Natural killer cell (primary cell): Measurements from ENCODE around the gene LIPT2. TPM values are rescaled to one million over a fixed set of nuclear protein-coding genes. Genes with fewer than 3 reads are reported as not detected.

ENCODE experiments used
- ATAC-seq, 3 donors: fragments of 150-1000 bp in 2 of 3; fragments of 200-7000 bp in 1 of 3; cut with Tn5 transposase; 1 replicate in 1 of 3; 2 replicates in 2 of 3; pipeline ENCODE4 v1.10.0; 2021; ENCODE audit warnings: mild to moderate bottlenecking in 2 of 3, moderate library complexity in 2 of 3
- DNase-seq, 2 donors: peaks; one replicate each; pipeline versions ENCODE4 v3.0.0 to v3.0.0-alpha.2; 2013 to 2021; ENCODE audit warnings: mixed read lengths in 1 of 2
- H3K27ac ChIP-seq: one replicate; pipeline ENCODE4 v1.5.1; 2013; ENCODE audit warnings: mild to moderate bottlenecking, low read length
- H3K27me3 ChIP-seq: one replicate; pipeline ENCODE4 v1.6.1; 2013; ENCODE audit warnings: low read length; ENCODE audit not compliant: control insufficient read depth, insufficient read depth
- H3K36me3 ChIP-seq: one replicate; pipeline ENCODE4 v1.6.1; 2013; ENCODE audit warnings: low read length; ENCODE audit not compliant: control insufficient read depth, insufficient read depth
- H3K4me1 ChIP-seq: one replicate; pipeline ENCODE4 v1.6.1; 2013; ENCODE audit warnings: low read length; ENCODE audit not compliant: control insufficient read depth, insufficient read depth
- H3K4me3 ChIP-seq: one replicate; pipeline ENCODE4 v1.5.1; 2013; ENCODE audit warnings: low read length
- H3K9me3 ChIP-seq: one replicate; pipeline ENCODE4 v1.6.1; 2013; ENCODE audit warnings: low read length; ENCODE audit not compliant: control insufficient read depth, insufficient read depth
- H3K27ac Mint-ChIP-seq, 2 donors: one replicate each; pipeline ENCODE4 v1.8.0; 2022; ENCODE audit warnings: mild to moderate bottlenecking in 2 of 2, mixed read lengths in 2 of 2, moderate library complexity in 1 of 2
- H3K27me3 Mint-ChIP-seq, 2 donors: one replicate each; pipeline ENCODE4 v1.8.0; 2022; ENCODE audit warnings: low read depth in 2 of 2, mixed read lengths in 2 of 2
- H3K36me3 Mint-ChIP-seq: one replicate; pipeline ENCODE4 v1.8.0; 2022; ENCODE audit warnings: mixed read lengths
- H3K4me1 Mint-ChIP-seq, 2 donors: one replicate each; pipeline ENCODE4 v1.8.0; 2022; ENCODE audit warnings: mixed read lengths in 2 of 2
- H3K4me3 Mint-ChIP-seq: one replicate; pipeline ENCODE4 v1.8.0; 2022; ENCODE audit warnings: mild to moderate bottlenecking, moderate library complexity, mixed read lengths
- H3K9me3 Mint-ChIP-seq, 2 donors: one replicate each; pipeline ENCODE4 v1.8.0; 2022; ENCODE audit warnings: mixed read lengths in 2 of 2
- CTCF ChIP-seq: fragments of 200-600 bp; IDR thresholded peaks from one replicate; pipeline ENCODE4 v1.8.0; 2022; ENCODE audit warnings: antibody characterized with exemption
- WGBS: methylation state at CpG from one replicate; pipeline ENCODE4 v1.1.7; 2013; ENCODE audit warnings: missing lambda C conversion rate; ENCODE audit not compliant: insufficient coverage; 5-methylcytosine and 5-hydroxymethylcytosine counted together
- intact Hi-C: fragments of 100-400 bp; cut with micrococcal nuclease; formaldehyde crosslinking; loops from one replicate; pipeline ENCODE4 v1.14.2; 2022
- total RNA-seq, 4 donors: library from RNA; stranded (reverse); fragments of 120-200 nt in 1 of 4; gene quantifications; one replicate each; pipeline versions ENCODE4 v1.2.3 to v1.2.4, GENCODE V29; 2013 to 2022

The LIPT2 gene
- total RNA-seq, 3 donors from 2014 or later (not counting 1 experiment from before 2014, with no cell fraction given), result 0.99 to 4.1 (median 3.1) TPM

- no peaks in the 10 kb centered on the region for H3K9me3 Mint-ChIP-seq
- ATAC-seq (no peak), DNase-seq (no peak)
- no peaks in the 10 kb centered on the region for H3K36me3 Mint-ChIP-seq
- peaks cover 2% of the 10 kb centered on the region for H3K27me3 ChIP-seq
- 76% methylated on average over 10 of the region's 10 CpGs for WGBS
- no peaks in the 10 kb centered on the region for H3K36me3 ChIP-seq
- no peaks in the 10 kb centered on the region for H3K4me1 Mint-ChIP-seq
- H3K4me1 ChIP-seq, result no peaks in the 10 kb centered on the region
- no peak overlapping the region for H3K27ac ChIP-seq
- H3K9me3 ChIP-seq, result no peaks in the 10 kb centered on the region
- TF ChIP-seq CTCF, result no peak
- intact Hi-C loops, result no loop called here
- H3K27me3 Mint-ChIP-seq, result peaks cover 7 to 14% of the 10 kb centered on the region in 2 donors
- H3K27ac Mint-ChIP-seq, result no peak overlapping the region
- no peak overlapping the region for H3K4me3 Mint-ChIP-seq
- H3K4me3 ChIP-seq, result no peak overlapping the region
Measured at GRCh38 chr11:74473382-74474173, 19.9 kb downstream of the LIPT2 start.

- ATAC-seq (no peak), DNase-seq (no peak)
- H3K9me3 Mint-ChIP-seq, result no peaks in the 10 kb centered on the region
- H3K4me3 Mint-ChIP-seq, result no peak overlapping the region
- Histone ChIP-seq H3K36me3 (no peaks in the 10 kb centered on the region), H3K27me3 (peaks cover under 1% of the 10 kb centered on the region), H3K4me1 (peaks cover 3% of the 10 kb centered on the region), H3K9me3 (no peaks in the 10 kb centered on the region), H3K27ac (no peak overlapping the region), H3K4me3 (no peak overlapping the region)
- TF ChIP-seq CTCF, result no peak
- peaks cover 18 to 25% of the 10 kb centered on the region in 2 donors for H3K27me3 Mint-ChIP-seq
- WGBS, result 79% methylated on average over 3 of the region's 5 CpGs
- H3K36me3 Mint-ChIP-seq, result no peaks in the 10 kb centered on the region
- intact Hi-C loops, result no loop called here
- no peaks in the 10 kb centered on the region for H3K4me1 Mint-ChIP-seq
- H3K27ac Mint-ChIP-seq, result no peak overlapping the region
Measured at GRCh38 chr11:74471668-74472429, 21.7 kb downstream of the LIPT2 start.

GRCh38 chr11:74471037-74471436 is 22.5 kb downstream of the LIPT2 start:
- WGBS, result 100% methylated on average over 1 of the region's 1 CpG
- Histone ChIP-seq H3K9me3 (no peaks in the 10 kb centered on the region), H3K4me3 (no peak overlapping the region), H3K27me3 (peaks cover 4% of the 10 kb centered on the region), H3K4me1 (peaks cover 3% of the 10 kb centered on the region), H3K27ac (no peak overlapping the region), H3K36me3 (no peaks in the 10 kb centered on the region)
- Mint-ChIP-seq H3K27me3 (peaks cover 18 to 33% of the 10 kb centered on the region in 2 donors), H3K4me1 (no peaks in the 10 kb centered on the region), H3K4me3 (no peak overlapping the region), H3K27ac (no peak overlapping the region), H3K36me3 (no peaks in the 10 kb centered on the region), H3K9me3 (no peaks in the 10 kb centered on the region)
- DNase-seq (no peak), ATAC-seq (no peak)
- no peak for TF ChIP-seq CTCF
- intact Hi-C loops, result no loop called here
